Glutamatergic neuron (in vitro differentiated cells): ENCODE results near the gene ENSA. TPM values are rescaled to one million over a fixed set of nuclear protein-coding genes. Genes with fewer than 3 reads are reported as not detected.
A peak's percentile ranks its signal among the peaks of the same experiment; 100 is the strongest.

Experiments
- DNase-seq: peaks from one replicate; pipeline ENCODE4 v3.0.0; 2022
- H3K27ac Mint-ChIP-seq: one replicate; pipeline ENCODE4 v1.8.0; 2020; ENCODE audit warnings: mild to moderate bottlenecking, mixed read lengths, inconsistent platforms; ENCODE audit not compliant: unreplicated experiment
- H3K27me3 Mint-ChIP-seq: one replicate; pipeline ENCODE4 v1.8.0; 2020; ENCODE audit warnings: mild to moderate bottlenecking, moderate library complexity, mixed read lengths, inconsistent platforms; ENCODE audit not compliant: unreplicated experiment
- H3K36me3 Mint-ChIP-seq: one replicate; pipeline ENCODE4 v1.8.0; 2020; ENCODE audit warnings: mild to moderate bottlenecking, mixed read lengths, inconsistent platforms; ENCODE audit not compliant: unreplicated experiment
- H3K4me1 Mint-ChIP-seq: one replicate; pipeline ENCODE4 v1.8.0; 2020; ENCODE audit warnings: mild to moderate bottlenecking, low read depth, mixed read lengths, inconsistent platforms; ENCODE audit not compliant: unreplicated experiment
- H3K4me3 Mint-ChIP-seq: one replicate; pipeline ENCODE4 v1.8.0; 2020; ENCODE audit warnings: mild to moderate bottlenecking, mixed read lengths, inconsistent platforms; ENCODE audit not compliant: unreplicated experiment
- H3K9me3 Mint-ChIP-seq: one replicate; pipeline ENCODE4 v1.8.0; 2020; ENCODE audit warnings: mild to moderate bottlenecking, moderate library complexity, mixed read lengths, inconsistent platforms; ENCODE audit not compliant: unreplicated experiment
- long read RNA-seq: library from polyadenylated mRNA; unstranded; transcript quantifications from one replicate; pipeline ENCODE4 v2.0.0, GENCODE V29; 2020; ENCODE audit not compliant: unreplicated experiment
- total RNA-seq: library from RNA; stranded (reverse); fragmentation: NEBNext Ultra II Directional; extraction: Animal tissue kit (Norgen Biotek cat#: 25700); gene quantifications from one replicate; pipeline ENCODE4 v1.2.1, GENCODE V29; 2021; ENCODE audit not compliant: unreplicated experiment
- TF ChIP-seq, protein P1 (sequence below): fragments of 200-600 bp; sonication (generic); IDR thresholded peaks from one replicate; pipeline ENCODE4 v1.5.0; 2021; ENCODE audit not compliant: partially characterized antibody, unreplicated experiment

Gene ENSA, protein sequence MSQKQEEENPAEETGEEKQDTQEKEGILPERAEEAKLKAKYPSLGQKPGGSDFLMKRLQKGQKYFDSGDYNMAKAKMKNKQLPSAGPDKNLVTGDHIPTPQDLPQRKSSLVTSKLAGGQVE
- total RNA-seq = 122 TPM
- long read RNA-seq, transcript ENSA-201 (3 exons, 2,818 nt) = major isoform, 20 of 34 reads
- long read RNA-seq, transcript ENSA-207 (2 exons, 703 nt) = minor isoform, 5 of 34 reads
- long read RNA-seq, partial matches to known transcripts = 0 of 34 reads
- long read RNA-seq, other reads (novel, unspliced or antisense) = 2 of 34 reads

DNA sequence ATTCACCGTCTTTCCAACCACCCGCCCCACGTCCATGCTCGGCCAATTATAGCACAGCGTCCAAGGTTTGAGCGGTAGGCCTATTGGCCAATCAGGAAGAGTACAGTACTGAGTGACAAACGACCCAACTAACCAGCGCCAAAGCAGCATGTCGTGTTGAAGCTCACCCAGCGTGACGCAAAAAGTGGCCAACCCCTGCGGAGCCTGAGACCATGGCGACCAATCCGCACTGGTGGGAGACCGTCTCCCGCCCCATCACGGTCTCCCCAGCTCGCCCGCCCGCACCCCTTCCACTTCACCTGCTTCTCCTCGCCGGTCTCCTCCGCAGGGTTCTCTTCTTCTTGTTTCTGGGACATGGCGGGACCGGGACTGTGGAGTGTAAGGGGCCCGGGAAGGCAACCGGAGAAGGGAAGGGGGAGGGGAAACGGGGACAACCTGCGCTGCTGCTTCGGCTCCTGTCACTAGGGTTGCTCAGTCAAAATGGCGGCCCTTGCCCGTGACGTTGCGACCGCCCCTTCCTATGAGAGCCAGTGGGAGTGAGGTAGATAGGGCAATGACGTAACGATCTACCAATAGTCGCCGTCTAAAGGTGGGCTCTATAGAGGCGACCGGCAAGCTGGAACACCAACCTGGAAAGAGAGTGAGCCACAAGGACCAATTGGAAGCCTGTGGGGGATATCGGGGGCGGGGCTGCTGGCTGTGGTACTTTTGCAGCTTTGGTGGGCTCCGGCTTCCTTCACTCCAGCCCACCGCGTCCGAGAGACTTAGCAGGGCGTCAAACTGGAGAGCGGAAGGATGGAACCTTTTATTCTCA lies at the start of gene ENSA:
TSS of gene ENSA (minus strand) at position 498 of the 814 bp plus-strand sequence. CDS start at position 356, 142 bp downstream.
- no peak within 1 kb of the TSS for H3K4me3 Mint-ChIP-seq
- peaks cover 2% of the 10 kb centered on the region for H3K27me3 Mint-ChIP-seq
- TF ChIP-seq, protein P1, sequence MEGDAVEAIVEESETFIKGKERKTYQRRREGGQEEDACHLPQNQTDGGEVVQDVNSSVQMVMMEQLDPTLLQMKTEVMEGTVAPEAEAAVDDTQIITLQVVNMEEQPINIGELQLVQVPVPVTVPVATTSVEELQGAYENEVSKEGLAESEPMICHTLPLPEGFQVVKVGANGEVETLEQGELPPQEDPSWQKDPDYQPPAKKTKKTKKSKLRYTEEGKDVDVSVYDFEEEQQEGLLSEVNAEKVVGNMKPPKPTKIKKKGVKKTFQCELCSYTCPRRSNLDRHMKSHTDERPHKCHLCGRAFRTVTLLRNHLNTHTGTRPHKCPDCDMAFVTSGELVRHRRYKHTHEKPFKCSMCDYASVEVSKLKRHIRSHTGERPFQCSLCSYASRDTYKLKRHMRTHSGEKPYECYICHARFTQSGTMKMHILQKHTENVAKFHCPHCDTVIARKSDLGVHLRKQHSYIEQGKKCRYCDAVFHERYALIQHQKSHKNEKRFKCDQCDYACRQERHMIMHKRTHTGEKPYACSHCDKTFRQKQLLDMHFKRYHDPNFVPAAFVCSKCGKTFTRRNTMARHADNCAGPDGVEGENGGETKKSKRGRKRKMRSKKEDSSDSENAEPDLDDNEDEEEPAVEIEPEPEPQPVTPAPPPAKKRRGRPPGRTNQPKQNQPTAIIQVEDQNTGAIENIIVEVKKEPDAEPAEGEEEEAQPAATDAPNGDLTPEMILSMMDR = no peak
- no peaks in the 10 kb centered on the region for H3K36me3 Mint-ChIP-seq
- H3K4me1 Mint-ChIP-seq = peaks cover 17% of the 10 kb centered on the region
- H3K9me3 Mint-ChIP-seq = peaks cover 5% of the 10 kb centered on the region
- H3K27ac Mint-ChIP-seq = no peak within 1 kb of the TSS
- DNase-seq = peak; percentile 95

DNA sequence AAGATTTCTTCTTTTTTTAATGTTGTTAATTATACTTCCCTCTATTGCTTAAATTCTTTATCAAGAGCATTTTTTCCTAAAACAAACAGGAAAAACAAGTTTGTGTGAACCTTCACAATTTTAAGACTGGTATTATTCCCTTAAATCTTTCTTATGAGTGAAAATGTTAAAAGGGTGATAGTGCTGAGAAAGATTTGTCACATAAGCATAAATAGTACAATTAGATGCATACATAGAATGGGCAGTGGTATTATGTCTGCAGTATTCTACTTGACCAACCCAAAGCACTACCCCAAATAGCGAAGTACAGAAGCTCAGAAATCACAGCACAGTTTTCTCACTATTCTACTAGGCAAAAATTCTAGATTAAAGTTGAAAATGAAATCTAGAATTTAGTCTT lies 49.6 kb upstream of the ENSA start:
- no peaks in the 10 kb centered on the region for H3K9me3 Mint-ChIP-seq
- TF ChIP-seq, protein P1 = no peak
- DNase-seq = no peak
- H3K27ac Mint-ChIP-seq = no peak overlapping the region
- no peaks in the 10 kb centered on the region for H3K4me1 Mint-ChIP-seq
- no peak overlapping the region for H3K4me3 Mint-ChIP-seq
- H3K36me3 Mint-ChIP-seq = no peaks in the 10 kb centered on the region
- H3K27me3 Mint-ChIP-seq = no peaks in the 10 kb centered on the region

DNA sequence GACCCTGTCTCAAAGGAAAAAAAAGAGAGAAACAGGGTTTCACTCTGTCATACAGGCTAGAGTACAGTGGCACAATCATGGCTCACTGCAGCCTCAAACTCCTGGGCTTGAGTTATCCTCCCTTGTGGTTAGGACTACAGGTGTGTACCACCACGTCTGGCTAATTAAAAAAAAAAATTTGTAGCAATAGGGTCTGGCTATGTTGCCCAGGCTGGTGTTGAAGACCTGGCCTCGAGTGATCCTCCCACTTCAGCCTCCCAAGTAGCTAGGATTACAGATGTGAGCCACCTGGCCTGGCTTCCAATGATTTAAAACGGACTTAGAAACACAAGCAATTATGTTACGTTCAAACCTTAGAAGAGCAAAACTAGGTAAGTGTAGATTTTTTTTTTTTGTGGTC lies 45.5 kb upstream of the ENSA start:
- Mint-ChIP-seq H3K36me3 (no peaks in the 10 kb centered on the region), H3K27ac (no peak overlapping the region), H3K4me3 (no peak overlapping the region), H3K27me3 (no peaks in the 10 kb centered on the region), H3K4me1 (no peaks in the 10 kb centered on the region), H3K9me3 (no peaks in the 10 kb centered on the region)
- TF ChIP-seq, protein P1 = no peak
- DNase-seq = no peak

DNA sequence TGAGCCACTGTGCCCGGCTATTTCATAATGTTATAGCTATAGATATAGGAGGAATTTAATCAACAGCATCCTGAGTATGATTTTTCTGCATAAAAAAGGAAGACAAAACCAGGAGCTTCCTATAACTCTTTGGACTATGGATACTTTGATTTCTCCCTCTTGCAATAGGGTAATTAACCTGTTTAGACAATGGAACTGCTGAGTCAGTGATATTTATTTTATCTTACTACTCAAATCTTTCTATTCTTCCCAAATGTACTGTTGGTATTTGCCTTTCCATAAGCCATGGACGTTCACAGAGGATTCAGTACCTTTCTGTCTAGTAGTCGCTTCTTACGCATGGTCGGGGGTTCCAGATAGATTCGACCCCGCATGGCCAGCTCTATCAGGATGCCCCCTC lies 33.9 kb upstream of the ENSA start:
- TF ChIP-seq, protein P1 = no peak
- H3K4me3 Mint-ChIP-seq = no peak overlapping the region
- DNase-seq = no peak
- H3K4me1 Mint-ChIP-seq = no peaks in the 10 kb centered on the region
- H3K36me3 Mint-ChIP-seq = peaks cover 5% of the 10 kb centered on the region
- H3K9me3 Mint-ChIP-seq = no peaks in the 10 kb centered on the region
- H3K27me3 Mint-ChIP-seq = peaks cover 2% of the 10 kb centered on the region
- no peak overlapping the region for H3K27ac Mint-ChIP-seq

DNA sequence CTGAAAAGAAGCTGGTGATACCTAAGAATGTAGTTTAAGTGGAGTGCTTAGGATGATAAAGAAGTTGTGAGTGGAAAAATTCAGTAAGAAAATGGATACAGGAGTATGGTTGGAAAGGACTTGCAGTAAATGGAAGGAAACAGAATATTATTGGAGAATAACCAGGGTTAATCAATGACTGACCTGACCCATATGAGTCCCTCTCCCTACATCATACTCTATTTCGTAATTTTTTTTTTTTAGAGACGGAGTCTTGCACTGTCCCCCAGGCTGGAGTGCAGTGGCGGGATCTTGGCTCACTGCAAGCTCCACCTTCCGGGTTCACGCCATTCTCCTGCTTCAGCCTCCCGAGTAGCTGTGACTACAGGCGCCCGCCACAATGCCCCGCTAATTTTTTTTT lies 33.4 kb upstream of the ENSA start:
- no peak overlapping the region for H3K4me3 Mint-ChIP-seq
- no peak for DNase-seq
- peaks cover 2% of the 10 kb centered on the region for H3K27me3 Mint-ChIP-seq
- no peaks in the 10 kb centered on the region for H3K9me3 Mint-ChIP-seq
- H3K4me1 Mint-ChIP-seq = no peaks in the 10 kb centered on the region
- no peak overlapping the region for H3K27ac Mint-ChIP-seq
- H3K36me3 Mint-ChIP-seq = peaks cover 5% of the 10 kb centered on the region
- TF ChIP-seq, protein P1 = no peak
